PFSK-1 (cell line): ENCODE data around the gene FBLN2.

Experiments
- FOXP2 ChIP-seq: optimal IDR thresholded peaks from 2 replicates; pipeline ENCODE3; 2011; ENCODE audit warnings: borderline replicate concordance, control low read depth, inconsistent platforms; ENCODE audit not compliant: insufficient read depth; ENCODE audit errors: extremely low read length, extremely low read depth
- POLR2AphosphoS5 ChIP-seq: IDR thresholded peaks from 2 replicates; pipeline ENCODE4 v1.6.1; 2012; ENCODE audit warnings: low read depth, mild to moderate bottlenecking, control low read depth, low read length, moderate library complexity
- REST ChIP-seq, 2 experiments: IDR thresholded peaks; 2 replicates each; pipeline versions ENCODE4 v1.6.1 to v1.8.0; 2011 to 2012; ENCODE audit warnings: low read depth in 2 of 2, low read length in 2 of 2, control low read depth in 1 of 2, inconsistent platforms in 1 of 2, mild to moderate bottlenecking in 1 of 2, moderate library complexity in 1 of 2; ENCODE audit not compliant: insufficient read depth in 1 of 2
- SIN3A ChIP-seq: IDR thresholded peaks from 2 replicates; pipeline ENCODE4 v1.6.1; 2012; ENCODE audit warnings: mild to moderate bottlenecking, low read length, moderate library complexity, borderline replicate concordance; ENCODE audit not compliant: insufficient read depth
- TAF1 ChIP-seq: IDR thresholded peaks from 2 replicates; pipeline ENCODE4 v1.6.1; 2012; ENCODE audit warnings: low read length, control low read depth, borderline replicate concordance; ENCODE audit not compliant: insufficient read depth

Gene FBLN2

GRCh38 chr3:13544293-13544831, 4.6 kb upstream of the FBLN2 start:
- TF ChIP-seq SIN3A = no peak
- no peak for TF ChIP-seq FOXP2
- TF ChIP-seq TAF1 = no peak
- no peak for TF ChIP-seq REST (IDR thresholded peaks at IDR 0.05; ENCODE audit: insufficient read depth in 1 of 2, low read depth in 2 of 2, low read length in 2 of 2)

GRCh38 chr3:13544951-13545651, 3.8 kb upstream of the FBLN2 start:
- TF ChIP-seq POLR2AphosphoS5 (no peak), TAF1 (no peak), FOXP2 (no peak), SIN3A (no peak), REST (IDR thresholded peaks at IDR 0.05; ENCODE audit: insufficient read depth in 1 of 2, low read depth in 2 of 2, low read length in 2 of 2) (no peak)

- TF ChIP-seq POLR2AphosphoS5 (no peak), TAF1 (no peak), REST (IDR thresholded peaks at IDR 0.05; ENCODE audit: insufficient read depth in 1 of 2, low read depth in 2 of 2, low read length in 2 of 2) (no peak), SIN3A (no peak), FOXP2 (no peak)
Measured at GRCh38 chr3:13545952-13546454, 2.9 kb upstream of the FBLN2 start.

- TF ChIP-seq REST (IDR thresholded peaks at IDR 0.05; ENCODE audit: insufficient read depth in 1 of 2, low read depth in 2 of 2, low read length in 2 of 2) (no peak), POLR2AphosphoS5 (no peak)
Measured at GRCh38 chr3:13546667-13547171, 2.2 kb upstream of the FBLN2 start.
